DND-41 (cell line): ENCODE measurements around the gene ELOVL5.

Experiments
- ATAC-seq: fragments of 200-7000 bp; cut with Tn5 transposase; 3 replicates; pipeline ENCODE4 v1.9.1; 2021; ENCODE audit warnings: low read depth; ENCODE audit not compliant: insufficient read depth
- DNase-seq: peaks from one replicate; pipeline ENCODE4 v3.0.0-alpha.2; 2020
- H2AFZ ChIP-seq: 2 replicates; pipeline ENCODE4 v1.6.0; 2012; ENCODE audit warnings: low read depth, low read length
- H3K27ac ChIP-seq: 2 replicates; pipeline ENCODE4 v1.5.1; 2012; ENCODE audit warnings: low read length, inconsistent platforms
- H3K27me3 ChIP-seq: fragments of 200-600 bp; sonication (generic); 2 replicates; pipeline ENCODE4 v1.6.0; 2012; ENCODE audit warnings: low read length, mild to moderate bottlenecking, inconsistent platforms; ENCODE audit not compliant: insufficient read depth, poor library complexity
- H3K36me3 ChIP-seq: 2 replicates; pipeline ENCODE4 v1.5.1; 2012; ENCODE audit warnings: low read length, inconsistent platforms; ENCODE audit not compliant: insufficient read depth
- H3K4me1 ChIP-seq: 2 replicates; pipeline ENCODE4 v1.5.1; 2012; ENCODE audit warnings: mild to moderate bottlenecking, low read length; ENCODE audit not compliant: insufficient read depth
- H3K4me2 ChIP-seq: 2 replicates; pipeline ENCODE4 v1.6.0; 2012; ENCODE audit warnings: mild to moderate bottlenecking, moderate library complexity, low read length, inconsistent platforms; ENCODE audit not compliant: insufficient read depth
- H3K4me3 ChIP-seq, 2 experiments: fragments of 200-600 bp in 1 of 2; shearing (Covaris generic) in 1 of 2; 2 replicates each; pipeline ENCODE4 v1.5.1; 2012 to 2016; ENCODE audit warnings: inconsistent platforms in 2 of 2, low read length in 2 of 2, mild to moderate bottlenecking in 2 of 2, low read depth in 1 of 2, moderate library complexity in 1 of 2
- H3K79me2 ChIP-seq: 2 replicates; pipeline ENCODE4 v1.6.0; 2012; ENCODE audit warnings: low read length, inconsistent platforms; ENCODE audit not compliant: insufficient read depth
- H3K9ac ChIP-seq: 2 replicates; pipeline ENCODE4 v1.6.0; 2012; ENCODE audit warnings: low read depth, mild to moderate bottlenecking, inconsistent platforms, low read length, moderate library complexity
- H3K9me3 ChIP-seq: 2 replicates; pipeline ENCODE4 v1.5.1; 2012; ENCODE audit warnings: low read length, moderate library complexity, mild to moderate bottlenecking, inconsistent platforms; ENCODE audit not compliant: insufficient read depth, severe bottlenecking
- H4K20me1 ChIP-seq: 2 replicates; pipeline ENCODE4 v1.6.0; 2012; ENCODE audit warnings: low read length; ENCODE audit not compliant: insufficient read depth
- CTCF ChIP-seq: IDR thresholded peaks from 2 replicates; pipeline ENCODE4 v1.5.1; 2012; ENCODE audit warnings: borderline replicate concordance, low read length, moderate library complexity, mild to moderate bottlenecking; ENCODE audit not compliant: poor library complexity, severe bottlenecking; ENCODE audit errors: extremely low read depth
- EZH2 ChIP-seq: IDR thresholded peaks from 3 replicates; pipeline ENCODE4 v1.6.1; 2012; ENCODE audit warnings: borderline replicate concordance, low read depth, mild to moderate bottlenecking, moderate library complexity, low read length, inconsistent platforms; ENCODE audit not compliant: severe bottlenecking

The ELOVL5 gene

GRCh38 chr6:53361549-53362031 lies 12.8 kb upstream of the ELOVL5 start:
- Histone ChIP-seq H3K79me2 (peaks cover 8% of the 10 kb centered on the region), H3K4me3 (peak overlapping the region in 1 of 2 experiments; percentile 10; a peak in 2 of 4 replicates), H3K9ac (peak overlapping the region; percentile 94), H4K20me1 (no peaks in the 10 kb centered on the region), H3K9me3 (no peaks in the 10 kb centered on the region), H3K27ac (peak overlapping the region; percentile 99), H3K4me2 (peak overlapping the region; percentile 45), H2AFZ (peak overlapping the region; percentile 15), H3K36me3 (no peaks in the 10 kb centered on the region), H3K4me1 (peaks cover 52% of the 10 kb centered on the region), H3K27me3 (no peaks in the 10 kb centered on the region)
- ATAC-seq, result peak; percentile 62
- peak; percentile 80 for DNase-seq
- TF ChIP-seq CTCF, result no peak
- TF ChIP-seq EZH2, result no peak

GRCh38 chr6:53360093-53360912 lies 11.6 kb upstream of the ELOVL5 start:
- peaks cover 52% of the 10 kb centered on the region for H3K4me1 ChIP-seq
- H4K20me1 ChIP-seq, result no peaks in the 10 kb centered on the region
- no peaks in the 10 kb centered on the region for H3K9me3 ChIP-seq
- no peaks in the 10 kb centered on the region for H3K36me3 ChIP-seq
- H3K27ac ChIP-seq, result peak overlapping the region; percentile 99
- no peaks in the 10 kb centered on the region for H3K27me3 ChIP-seq
- 0 out of 2 replicates have a peak overlapping the region, but pooled peaks have one; percentile 28 for H2AFZ ChIP-seq
- peaks cover 8% of the 10 kb centered on the region for H3K79me2 ChIP-seq
- H3K4me3 ChIP-seq, result peak overlapping the region; percentile 29 to 62; a peak in 3 of 4 replicates
- peak overlapping the region; percentile 70 for H3K4me2 ChIP-seq
- peak; percentile 52 for DNase-seq
- peak overlapping the region; percentile 94 for H3K9ac ChIP-seq
- peak; percentile 12; the same call in 1 of the 3 replicates for ATAC-seq
- TF ChIP-seq EZH2, result no peak
- TF ChIP-seq CTCF, result no peak

GRCh38 chr6:53359843-53360092 lies 11.0 kb upstream of the ELOVL5 start:
- H3K4me1 ChIP-seq, result peaks cover 52% of the 10 kb centered on the region
- H3K4me2 ChIP-seq, result peak overlapping the region; percentile 70
- peak overlapping the region; percentile 59 for H2AFZ ChIP-seq
- ATAC-seq, result peak; percentile 2; the same call in 2 of the 3 replicates
- no peak for DNase-seq
- H4K20me1 ChIP-seq, result no peaks in the 10 kb centered on the region
- H3K27me3 ChIP-seq, result no peaks in the 10 kb centered on the region
- TF ChIP-seq CTCF (no peak), EZH2 (no peak)
- H3K79me2 ChIP-seq, result peaks cover 8% of the 10 kb centered on the region
- peak overlapping the region; percentile 94 for H3K9ac ChIP-seq
- H3K27ac ChIP-seq, result peak overlapping the region; percentile 99
- H3K4me3 ChIP-seq, result peak overlapping the region; percentile 29 to 62
- no peaks in the 10 kb centered on the region for H3K9me3 ChIP-seq
- no peaks in the 10 kb centered on the region for H3K36me3 ChIP-seq
